Activated T-cell treated with anti-CD3 and anti-CD28 coated beads for 4 hours (primary cell): ENCODE results near the gene DAB2IP.

Experiments
- DNase-seq: peaks from one replicate; pipeline ENCODE4 v3.0.0-alpha.2; 2020

Gene DAB2IP

DNA sequence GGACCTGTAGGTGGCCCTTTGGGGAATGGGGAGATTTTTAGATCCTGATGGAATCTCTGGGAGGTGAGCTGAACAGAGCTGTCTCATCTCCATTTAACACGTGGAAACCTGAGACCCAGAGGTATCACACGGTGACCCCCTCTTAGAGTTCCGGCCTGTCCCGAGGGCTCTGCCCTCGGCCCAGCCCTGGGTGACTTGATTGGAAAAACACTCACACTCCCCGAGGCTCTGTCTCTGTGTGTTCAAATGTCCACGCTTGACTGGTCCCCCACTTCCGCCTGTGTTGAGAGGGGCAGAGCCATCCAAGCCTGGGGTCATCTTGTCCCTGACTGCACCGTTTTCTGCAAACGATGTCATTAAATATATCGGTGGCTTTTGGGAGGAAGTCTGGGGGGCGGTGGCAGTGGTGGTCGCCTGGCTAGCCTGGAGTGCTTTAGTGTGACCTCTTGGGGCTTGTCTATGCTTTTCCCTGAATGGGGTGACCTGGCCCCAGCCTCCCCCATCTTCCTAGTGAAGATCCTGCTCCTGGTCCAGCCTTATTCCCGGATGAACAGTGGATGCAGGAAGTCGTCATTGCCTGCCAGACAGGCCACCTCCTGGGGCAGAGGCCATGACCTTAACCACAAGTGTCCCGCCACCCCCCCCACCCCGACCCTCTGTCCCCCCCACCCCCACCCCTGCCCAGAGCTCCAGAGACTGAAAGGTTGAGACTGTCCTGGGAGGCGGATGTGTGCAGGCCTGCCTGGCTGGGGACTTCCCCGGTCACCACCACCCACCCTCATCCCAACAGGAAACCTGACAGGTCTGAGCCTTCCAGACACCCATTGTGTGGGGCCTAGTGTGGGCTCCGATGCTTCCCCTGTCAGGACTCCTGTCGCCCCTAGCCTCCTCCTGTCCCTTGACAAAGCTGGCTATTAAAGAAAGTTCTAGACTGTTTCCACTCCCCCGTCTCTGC, 5.3 kb upstream of the DAB2IP start:
- DNase-seq, result no peak

DNA sequence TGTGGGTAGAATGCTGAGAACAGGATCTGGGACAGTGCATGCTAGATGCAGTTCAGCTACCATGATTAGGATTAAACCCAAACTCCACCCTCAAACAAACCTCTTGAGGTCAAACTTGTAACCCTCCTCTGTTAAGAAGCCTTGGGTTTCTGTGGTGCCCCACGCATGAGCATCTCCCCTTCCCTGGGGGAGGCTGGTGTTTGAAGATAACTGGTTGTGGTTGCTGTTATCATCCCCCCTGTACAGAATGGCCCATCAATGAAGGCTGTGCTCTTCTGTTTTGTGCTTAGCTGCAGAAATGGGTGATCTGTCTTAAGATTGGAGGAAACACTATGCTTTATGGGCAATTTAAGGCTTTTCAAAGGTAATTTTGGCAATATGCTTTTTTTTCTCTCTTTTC, 4.4 kb upstream of the DAB2IP start:
- no peak for DNase-seq

DNA sequence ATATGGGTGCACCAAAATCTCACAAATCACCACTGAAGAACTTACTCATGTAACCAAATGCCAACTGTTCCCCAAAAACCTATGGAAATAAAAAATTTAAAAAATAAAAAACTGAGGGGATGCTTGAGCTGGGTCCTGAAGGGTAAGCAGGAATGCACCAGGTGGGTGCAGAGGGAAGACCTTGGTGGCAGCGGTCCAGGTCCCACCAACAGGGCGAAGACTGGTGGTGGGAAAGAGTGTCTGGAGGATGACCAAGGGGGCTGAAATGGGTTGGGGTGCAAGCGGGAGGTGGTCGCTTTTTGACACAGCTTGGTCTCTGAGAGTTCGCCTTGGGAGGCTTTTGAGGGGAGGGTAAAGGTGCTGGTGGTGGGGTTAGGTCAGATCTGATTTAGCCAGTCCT, 3.3 kb upstream of the DAB2IP start:
- DNase-seq, result no peak

- DNase-seq, result no peak
These were observed 2.6 kb upstream of the DAB2IP start for GRCh38 chr9:121648799-121649198.

DNA sequence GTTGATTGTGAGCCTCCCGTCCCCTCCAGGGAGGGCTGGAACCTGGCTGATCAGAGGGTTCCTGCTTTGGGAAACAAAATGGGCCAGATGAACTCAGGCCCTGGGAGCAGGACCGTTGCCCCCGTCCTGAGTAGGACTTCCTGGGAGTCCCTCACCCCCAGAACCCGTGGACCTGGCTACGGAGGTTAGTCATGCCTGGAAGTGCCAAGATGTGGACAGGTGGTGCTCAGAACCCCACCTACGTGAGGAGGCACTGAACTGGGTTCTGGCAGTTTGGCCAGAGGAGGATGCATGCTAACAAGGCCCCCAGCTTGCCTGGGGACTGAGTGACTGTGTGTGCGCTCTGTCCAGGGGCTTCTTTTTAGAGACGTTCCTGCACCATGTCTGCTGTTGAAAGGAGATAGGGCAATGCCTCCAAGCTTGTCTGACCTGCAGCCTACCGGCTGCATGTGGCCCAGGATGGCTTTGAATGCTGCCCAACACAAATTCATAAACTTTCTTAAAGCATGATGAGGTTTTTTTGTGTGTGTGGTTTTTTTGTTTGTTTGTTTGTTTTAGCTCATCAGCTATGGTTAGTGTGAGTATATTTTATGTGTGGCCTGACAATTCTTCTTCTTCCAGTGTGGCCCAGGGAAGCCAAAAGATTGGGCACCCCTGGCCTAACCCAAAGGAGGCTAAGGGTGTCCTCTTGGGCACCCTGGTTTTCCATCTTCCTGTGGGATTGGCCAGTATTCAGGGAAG, 1.8 kb upstream of the DAB2IP start:
- no peak for DNase-seq

DNA sequence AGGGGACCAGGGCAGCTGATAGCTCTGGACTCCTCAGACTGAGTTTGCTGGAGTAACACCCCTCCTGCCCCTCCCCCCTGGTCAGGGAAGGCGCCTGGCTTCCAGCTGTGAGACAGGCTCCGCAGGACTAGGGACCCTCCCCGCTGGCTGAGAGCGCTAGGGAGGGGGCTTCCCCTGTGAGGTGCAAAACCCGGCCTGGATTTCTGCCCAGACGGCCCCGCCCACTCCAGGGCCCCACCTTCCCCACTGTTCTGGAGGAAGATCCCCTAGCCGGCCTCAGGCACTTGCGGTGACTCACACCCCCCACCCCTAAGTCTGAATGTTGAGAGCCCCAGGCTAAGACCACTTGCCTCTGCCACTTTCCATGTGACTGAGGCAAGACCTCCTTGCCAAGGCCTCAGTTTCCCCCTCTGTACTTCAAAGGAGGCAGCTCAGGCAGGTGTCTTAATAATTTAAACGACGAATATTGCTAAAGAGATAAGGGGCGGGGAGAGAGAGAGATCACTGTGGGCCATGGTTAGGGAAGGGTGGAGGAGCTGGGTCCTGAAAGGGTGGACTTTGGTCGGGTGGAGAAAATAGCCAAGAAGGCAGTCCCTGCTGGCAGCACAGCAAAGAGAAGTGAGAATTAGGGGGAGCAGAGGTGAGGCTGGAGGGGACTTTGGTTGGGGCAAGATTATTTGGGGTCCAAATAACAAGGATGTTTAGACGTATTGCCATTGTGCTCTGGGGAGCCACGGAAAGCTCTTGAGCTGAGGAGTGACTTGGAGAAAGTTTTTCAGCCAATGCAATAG, 1.0 kb upstream of the DAB2IP start:
- DNase-seq, result no peak

DNA sequence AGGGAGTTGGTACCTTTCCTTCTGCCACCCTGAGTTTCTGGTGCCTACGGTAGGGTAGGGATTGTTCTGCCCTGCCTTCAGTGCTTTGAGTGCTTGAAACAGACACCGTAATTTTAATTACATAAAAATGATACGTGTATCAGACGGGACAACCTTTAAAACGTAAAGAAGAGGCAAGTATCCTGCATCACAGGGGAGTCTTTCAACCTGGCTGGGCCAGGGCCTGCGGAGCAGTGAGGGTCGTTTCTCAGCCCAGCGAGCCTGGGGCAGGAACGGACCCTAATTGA, 483 bp upstream of the DAB2IP start:
- DNase-seq, result no peak

- no peak for DNase-seq
These were observed 795 bp downstream of the DAB2IP start for GRCh38 chr9:121652021-121652837.

DNA sequence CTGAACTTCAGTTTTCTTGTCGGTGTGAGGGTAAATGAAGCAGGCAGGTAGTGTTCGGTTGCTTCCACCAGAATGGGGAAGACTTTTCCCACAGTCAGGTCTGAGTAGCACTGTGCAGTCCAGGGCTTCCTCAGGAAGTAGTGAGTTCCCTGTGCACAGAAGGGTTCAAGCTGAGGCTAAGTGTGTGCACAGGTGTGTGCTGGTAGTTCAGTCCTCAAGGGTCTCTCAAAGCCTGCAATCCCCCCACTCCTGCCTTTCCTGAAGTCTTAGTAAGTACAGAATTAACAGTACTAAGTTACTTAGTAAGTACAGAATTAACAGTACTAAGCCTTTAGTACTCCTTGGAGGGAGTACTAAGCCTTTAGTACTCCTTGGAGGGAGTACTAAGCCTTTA, 1.4 kb downstream of the DAB2IP start:
- no peak for DNase-seq

DNA sequence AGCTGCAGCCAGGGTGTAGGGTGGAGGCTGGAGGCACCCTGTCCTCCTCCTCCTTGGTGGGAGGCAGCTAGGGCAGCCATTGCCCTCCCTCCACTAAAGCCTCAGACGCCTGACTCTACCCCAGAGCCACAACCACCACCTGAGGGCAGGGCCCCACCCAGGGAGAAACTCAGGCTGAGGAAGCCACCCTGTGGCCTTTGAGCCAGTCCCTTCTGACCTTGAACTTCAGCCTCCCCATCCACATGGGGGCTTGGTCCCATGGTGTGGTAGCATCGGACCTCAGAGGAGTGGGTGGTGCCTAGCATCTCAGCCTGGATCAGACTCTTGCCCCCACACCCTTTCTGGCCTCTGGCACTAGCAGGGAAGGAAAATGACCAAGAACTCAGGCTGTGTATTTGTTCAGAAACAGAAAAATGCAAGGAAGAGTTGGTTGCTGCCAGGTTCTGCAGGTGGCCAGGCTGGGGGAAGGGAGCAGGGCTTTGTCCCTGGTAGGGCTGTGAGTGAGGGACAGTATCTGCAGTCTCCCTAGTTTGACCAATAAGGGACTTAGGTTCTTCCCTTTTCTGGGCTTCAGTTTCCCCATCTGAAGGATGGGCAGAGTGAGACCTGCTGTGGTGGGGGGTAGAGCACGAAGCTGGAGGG, 3.2 kb downstream of the DAB2IP start:
- no peak for DNase-seq

DNA sequence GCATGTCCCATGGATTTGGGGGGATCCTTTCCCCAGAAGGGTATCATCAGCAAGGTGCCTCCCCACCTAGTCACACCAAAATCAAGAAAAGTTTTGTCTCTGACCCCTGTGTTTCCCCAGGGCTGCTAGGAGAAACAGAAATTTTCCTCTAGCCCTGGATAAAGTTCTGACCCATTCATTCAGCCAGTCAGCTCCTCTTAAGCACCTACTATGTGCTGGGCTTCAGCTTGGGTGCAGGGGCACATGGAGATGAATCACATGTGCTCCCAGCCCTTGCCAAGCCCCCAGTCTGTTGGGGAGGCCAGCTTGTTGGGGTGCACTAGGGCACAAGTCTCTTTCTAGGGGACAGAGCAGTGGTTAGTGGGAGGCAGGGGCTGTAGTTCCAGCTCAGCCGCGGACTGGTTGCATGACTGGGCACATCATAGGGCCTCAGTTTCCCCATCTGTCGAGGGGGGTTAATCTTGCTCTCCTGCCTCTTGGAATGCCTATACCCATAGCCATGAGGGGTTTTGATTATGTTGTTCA, 3.9 kb downstream of the DAB2IP start:
- DNase-seq, result no peak

- no peak for DNase-seq
These were observed 5.6 kb downstream of the DAB2IP start for GRCh38 chr9:121656941-121657470.

GRCh38 chr9:121658166-121658565, 6.7 kb downstream of the DAB2IP start:
- no peak for DNase-seq

DNA sequence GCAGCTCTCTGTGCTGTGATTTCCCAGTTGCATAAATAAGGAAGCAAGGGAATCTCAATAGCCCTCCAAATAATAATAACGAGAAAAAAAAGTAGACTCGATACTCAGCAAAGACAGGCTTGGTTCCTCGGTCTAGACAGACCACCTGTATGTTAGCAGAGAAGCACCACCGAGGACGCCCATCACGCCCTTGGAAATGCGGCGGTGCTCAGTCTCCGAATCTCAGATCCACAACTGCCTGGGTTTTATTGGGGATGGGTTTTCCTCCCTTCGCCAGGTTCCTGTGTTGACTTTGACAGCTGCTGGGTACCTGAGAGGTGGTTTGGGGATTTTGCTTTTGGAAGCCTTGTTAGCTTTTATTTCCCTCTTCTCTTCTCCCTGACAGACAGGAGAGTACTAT, 7.2 kb downstream of the DAB2IP start:
- DNase-seq, result no peak

DNA sequence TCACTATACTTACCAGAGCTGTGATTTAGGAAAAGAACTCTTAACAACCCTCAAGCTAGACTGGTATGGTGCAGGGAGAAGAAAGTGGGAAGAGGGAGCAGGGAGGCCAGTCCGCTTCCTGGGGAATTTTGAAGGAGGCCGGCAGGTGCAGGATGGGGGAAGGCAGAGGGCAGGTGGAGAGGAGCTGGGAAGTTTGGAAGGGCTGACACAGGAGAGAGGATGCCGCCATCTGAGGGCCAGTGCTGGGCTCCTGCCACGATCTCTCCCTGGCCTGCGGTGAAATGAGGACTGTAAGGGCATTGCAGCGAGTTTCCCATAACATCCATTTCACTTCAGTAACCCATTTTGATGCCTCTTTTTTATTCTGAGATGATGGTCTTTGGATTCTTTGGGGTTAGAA, 8.9 kb downstream of the DAB2IP start:
- no peak for DNase-seq

GRCh38 chr9:121660876-121661275, 9.4 kb downstream of the DAB2IP start:
- DNase-seq, result no peak

DNA sequence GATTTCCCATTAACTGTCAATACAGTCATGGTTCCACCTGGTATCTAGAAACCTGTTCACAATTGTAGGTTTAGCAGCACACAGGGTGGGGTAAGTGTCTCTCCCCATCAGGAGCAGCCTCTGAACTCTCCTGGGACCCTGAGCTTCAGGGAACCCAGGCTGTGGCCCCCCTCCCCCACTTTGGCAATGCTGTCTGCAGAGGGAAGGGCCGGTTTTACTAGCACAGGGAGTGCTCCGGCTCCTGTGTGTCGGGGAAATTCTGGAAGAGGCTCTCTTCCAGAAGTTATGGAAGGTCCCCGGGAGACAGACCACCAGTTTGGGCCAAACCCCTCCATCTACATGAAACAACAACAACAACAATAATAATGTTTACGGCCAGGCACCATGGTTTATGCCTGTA, 9.9 kb downstream of the DAB2IP start:
- DNase-seq, result no peak

DNA sequence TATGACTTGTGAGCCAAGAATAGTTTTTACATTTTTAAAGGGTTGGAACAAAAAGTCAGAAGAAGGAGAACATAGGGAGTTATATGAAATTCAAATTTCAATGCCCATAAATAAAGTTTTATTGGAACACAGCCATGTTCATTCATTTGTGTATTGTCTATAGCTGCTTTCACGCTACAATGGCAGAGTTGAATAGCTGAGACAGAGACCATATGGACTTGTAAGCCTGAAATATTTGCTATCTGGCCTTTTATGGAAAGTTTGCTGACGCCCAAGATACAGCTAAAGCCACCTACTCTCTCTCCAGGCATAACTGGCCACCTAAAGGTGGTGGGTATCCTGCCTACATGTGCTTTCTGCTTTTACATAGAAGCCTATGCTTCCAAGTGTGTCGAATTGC, 10.9 kb downstream of the DAB2IP start:
- no peak for DNase-seq

DNA sequence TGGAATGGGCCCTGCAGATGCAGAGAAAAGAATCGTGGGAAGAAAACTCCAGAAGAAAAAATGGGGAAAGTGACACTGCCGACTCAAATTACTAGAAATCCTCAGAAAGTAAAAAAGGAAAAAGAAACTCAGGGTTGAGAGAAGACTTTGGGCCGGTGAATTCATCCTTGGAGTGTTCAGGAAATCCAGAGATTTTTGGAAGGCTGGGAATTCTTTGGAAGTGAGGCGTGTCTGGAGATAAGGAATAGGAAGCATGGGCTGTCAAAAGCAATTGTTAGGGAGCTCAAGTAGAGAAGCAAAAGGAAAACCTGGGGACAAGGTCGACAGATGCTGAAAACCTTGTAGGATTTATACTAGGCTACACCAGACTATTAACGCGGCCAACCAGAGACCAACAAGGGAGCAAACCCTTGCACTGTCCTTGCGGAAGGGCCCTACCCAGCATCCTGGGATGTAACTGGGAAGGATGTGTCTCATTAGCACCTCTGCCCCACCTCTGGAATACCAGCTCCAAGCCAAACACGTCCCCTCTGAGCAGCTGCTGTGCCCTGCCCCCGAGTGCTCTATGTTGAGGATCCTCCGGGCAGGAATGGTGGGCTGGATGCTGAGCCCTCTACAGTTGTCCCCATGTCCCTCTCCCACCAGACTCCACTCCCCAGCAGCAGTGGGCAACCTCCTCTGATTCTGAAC, 11.6 kb downstream of the DAB2IP start:
- no peak for DNase-seq

- no peak for DNase-seq
These were observed 12.2 kb downstream of the DAB2IP start for GRCh38 chr9:121663591-121663990.

- no peak for DNase-seq
These were observed 14.9 kb downstream of the DAB2IP start for GRCh38 chr9:121666294-121666693.
